ENCODE data around the gene SP5. TPM values are rescaled to one million over a fixed set of nuclear protein-coding genes. Genes with fewer than 3 reads are reported as not detected.
A peak's percentile ranks its signal among the peaks of the same experiment; 100 is the strongest.

SP5 gene
- total and polyA plus RNA-seq, 2 donors = 0.24 to 0.55 TPM

GRCh38 chr2:170703776-170704476 is 11.2 kb upstream of the SP5 start:
- no peaks in the 10 kb centered on the region for H3K36me3 ChIP-seq (ENCODE audit: control insufficient read depth in 2 of 2, insufficient read depth in 2 of 2, low read length in 1 of 2)
- H3K4me3 ChIP-seq (ENCODE audit: low read length in 2 of 2) = no peak overlapping the region
- DNase-seq (ENCODE audit: low read depth in 6 of 9, low spot score in 9 of 9) = no peak
- H3K27ac ChIP-seq (ENCODE audit: low read depth in 1 of 2, low read length in 1 of 2) = no peak overlapping the region
- H3K9me3 ChIP-seq (ENCODE audit: control insufficient read depth in 2 of 2, insufficient read depth in 1 of 2, low read length in 1 of 2) = no peaks in the 10 kb centered on the region
- H3K27me3 ChIP-seq (ENCODE audit: control insufficient read depth in 2 of 2, insufficient read depth in 1 of 2, low read length in 1 of 2) = peaks cover 2 to 21% of the 10 kb centered on the region in 2 donors
- 84% methylated on average over 4 of the region's 4 CpGs for WGBS
- H3K4me1 ChIP-seq (ENCODE audit: control insufficient read depth in 2 of 2, insufficient read depth in 2 of 2, low read length in 2 of 2) = peaks cover 0 to 7% of the 10 kb centered on the region in 2 donors

GRCh38 chr2:170707821-170708795 is 7.0 kb upstream of the SP5 start:
- Histone ChIP-seq H3K36me3 (ENCODE audit: control insufficient read depth in 2 of 2, insufficient read depth in 2 of 2, low read length in 1 of 2) (no peaks in the 10 kb centered on the region), H3K27me3 (ENCODE audit: control insufficient read depth in 2 of 2, insufficient read depth in 1 of 2, low read length in 1 of 2) (peaks cover 37 to 60% of the 10 kb centered on the region in 2 donors)
- DNase-seq (ENCODE audit: low read depth in 6 of 9, low spot score in 9 of 9) = peak in 1 of 9 donors; percentile 24

GRCh38 chr2:170710609-170710979 is 4.5 kb upstream of the SP5 start:
- no peak for DNase-seq (ENCODE audit: low read depth in 6 of 9, low spot score in 9 of 9)
- H3K27me3 ChIP-seq (ENCODE audit: control insufficient read depth in 2 of 2, insufficient read depth in 1 of 2, low read length in 1 of 2) = peaks cover 60 to 85% of the 10 kb centered on the region in 2 donors
- peaks cover 12 to 50% of the 10 kb centered on the region in 2 donors for H3K4me1 ChIP-seq (ENCODE audit: control insufficient read depth in 2 of 2, insufficient read depth in 2 of 2, low read length in 2 of 2)
- WGBS = 83% methylated on average over 1 of the region's 1 CpG
- H3K36me3 ChIP-seq (ENCODE audit: control insufficient read depth in 2 of 2, insufficient read depth in 2 of 2, low read length in 1 of 2) = no peaks in the 10 kb centered on the region
- H3K9me3 ChIP-seq (ENCODE audit: control insufficient read depth in 2 of 2, insufficient read depth in 1 of 2, low read length in 1 of 2) = peaks cover 0 to 7% of the 10 kb centered on the region in 2 donors
- H3K4me3 ChIP-seq (ENCODE audit: low read length in 2 of 2) = no peak overlapping the region
- H3K27ac ChIP-seq (ENCODE audit: low read depth in 1 of 2, low read length in 1 of 2) = no peak overlapping the region

More at GRCh38 chr2:170707821-170708795, 7.0 kb upstream of the SP5 start:
- peaks cover 0 to 4% of the 10 kb centered on the region in 2 donors for H3K9me3 ChIP-seq (ENCODE audit: control insufficient read depth in 2 of 2, insufficient read depth in 1 of 2, low read length in 1 of 2)
- H3K4me3 ChIP-seq (ENCODE audit: low read length in 2 of 2) = no peak overlapping the region
- WGBS = 32% methylated on average over 16 of the region's 16 CpGs
- no peak overlapping the region for H3K27ac ChIP-seq (ENCODE audit: low read depth in 1 of 2, low read length in 1 of 2)
- H3K4me1 ChIP-seq (ENCODE audit: control insufficient read depth in 2 of 2, insufficient read depth in 2 of 2, low read length in 2 of 2) = peaks cover 12 to 29% of the 10 kb centered on the region in 2 donors

GRCh38 chr2:170711196-170711773 is 3.9 kb upstream of the SP5 start:
- H3K27ac ChIP-seq (ENCODE audit: low read depth in 1 of 2, low read length in 1 of 2) = no peak overlapping the region
- H3K27me3 ChIP-seq (ENCODE audit: control insufficient read depth in 2 of 2, insufficient read depth in 1 of 2, low read length in 1 of 2) = peaks cover 67 to 89% of the 10 kb centered on the region in 2 donors
- peak in 1 of 9 donors; percentile 22 for DNase-seq (ENCODE audit: low read depth in 6 of 9, low spot score in 9 of 9)
- H3K4me1 ChIP-seq (ENCODE audit: control insufficient read depth in 2 of 2, insufficient read depth in 2 of 2, low read length in 2 of 2) = peaks cover 12 to 54% of the 10 kb centered on the region in 2 donors
- WGBS = 4% methylated on average over 9 of the region's 9 CpGs
- H3K36me3 ChIP-seq (ENCODE audit: control insufficient read depth in 2 of 2, insufficient read depth in 2 of 2, low read length in 1 of 2) = no peaks in the 10 kb centered on the region
- peaks cover 0 to 9% of the 10 kb centered on the region in 2 donors for H3K9me3 ChIP-seq (ENCODE audit: control insufficient read depth in 2 of 2, insufficient read depth in 1 of 2, low read length in 1 of 2)
- no peak overlapping the region for H3K4me3 ChIP-seq (ENCODE audit: low read length in 2 of 2)

- H3K9me3 ChIP-seq (ENCODE audit: control insufficient read depth in 2 of 2, insufficient read depth in 1 of 2, low read length in 1 of 2) = peaks cover 0 to 9% of the 10 kb centered on the region in 2 donors
- peaks cover 74 to 94% of the 10 kb centered on the region in 2 donors for H3K27me3 ChIP-seq (ENCODE audit: control insufficient read depth in 2 of 2, insufficient read depth in 1 of 2, low read length in 1 of 2)
- 2% methylated on average over 51 of the region's 51 CpGs for WGBS
- peak in 5 of 9 donors; percentile 55 to 84 (median 58) for DNase-seq (ENCODE audit: low read depth in 6 of 9, low spot score in 9 of 9)
- no peak overlapping the region for H3K27ac ChIP-seq (ENCODE audit: low read depth in 1 of 2, low read length in 1 of 2)
- no peaks in the 10 kb centered on the region for H3K36me3 ChIP-seq (ENCODE audit: control insufficient read depth in 2 of 2, insufficient read depth in 2 of 2, low read length in 1 of 2)
- H3K4me3 ChIP-seq (ENCODE audit: low read length in 2 of 2) = peak overlapping the region; percentile 16 to 45
- H3K4me1 ChIP-seq (ENCODE audit: control insufficient read depth in 2 of 2, insufficient read depth in 2 of 2, low read length in 2 of 2) = peaks cover 18 to 59% of the 10 kb centered on the region in 2 donors
These were observed 3.1 kb upstream of the SP5 start for GRCh38 chr2:170711774-170712652.

GRCh38 chr2:170712653-170713542 is 2.2 kb upstream of the SP5 start:
- peak in 1 of 9 donors; percentile 26 for DNase-seq (ENCODE audit: low read depth in 6 of 9, low spot score in 9 of 9)
- peaks cover 1 to 9% of the 10 kb centered on the region in 2 donors for H3K9me3 ChIP-seq (ENCODE audit: control insufficient read depth in 2 of 2, insufficient read depth in 1 of 2, low read length in 1 of 2)
- H3K4me3 ChIP-seq (ENCODE audit: low read length in 2 of 2) = peak overlapping the region in 1 of 2 donors; percentile 45
- H3K4me1 ChIP-seq (ENCODE audit: control insufficient read depth in 2 of 2, insufficient read depth in 2 of 2, low read length in 2 of 2) = peaks cover 19 to 61% of the 10 kb centered on the region in 2 donors
- no peaks in the 10 kb centered on the region for H3K36me3 ChIP-seq (ENCODE audit: control insufficient read depth in 2 of 2, insufficient read depth in 2 of 2, low read length in 1 of 2)
- no peak overlapping the region for H3K27ac ChIP-seq (ENCODE audit: low read depth in 1 of 2, low read length in 1 of 2)
- WGBS = 12% methylated on average over 41 of the region's 41 CpGs
- H3K27me3 ChIP-seq (ENCODE audit: control insufficient read depth in 2 of 2, insufficient read depth in 1 of 2, low read length in 1 of 2) = peaks cover 83 to 97% of the 10 kb centered on the region in 2 donors

- Histone ChIP-seq H3K36me3 (ENCODE audit: control insufficient read depth in 2 of 2, insufficient read depth in 2 of 2, low read length in 1 of 2) (no peaks in the 10 kb centered on the region), H3K4me3 (ENCODE audit: low read length in 2 of 2) (peak overlapping the region in 1 of 2 donors; percentile 50), H3K9me3 (ENCODE audit: control insufficient read depth in 2 of 2, insufficient read depth in 1 of 2, low read length in 1 of 2) (peaks cover 1 to 9% of the 10 kb centered on the region in 2 donors), H3K4me1 (ENCODE audit: control insufficient read depth in 2 of 2, insufficient read depth in 2 of 2, low read length in 2 of 2) (peaks cover 19 to 56% of the 10 kb centered on the region in 2 donors), H3K27ac (ENCODE audit: low read depth in 1 of 2, low read length in 1 of 2) (no peak overlapping the region), H3K27me3 (ENCODE audit: control insufficient read depth in 2 of 2, insufficient read depth in 1 of 2, low read length in 1 of 2) (peaks cover 87 to 97% of the 10 kb centered on the region in 2 donors)
- 2% methylated on average over 76 of the region's 76 CpGs for WGBS
- peak in 1 of 9 donors; percentile 31 for DNase-seq (ENCODE audit: low read depth in 6 of 9, low spot score in 9 of 9)
These were observed 1.4 kb upstream of the SP5 start for GRCh38 chr2:170713543-170714380.

Data from thymus (tissue), 11 donors.